ENCODE data around the gene AHR.

The AHR gene

GRCh38 chr7:17326378-17326777, 27.9 kb downstream of the AHR start:
- no peaks in the 10 kb centered on the region for H3K79me2 ChIP-seq (ENCODE audit: insufficient read depth, low read length)
- H3K9ac ChIP-seq (ENCODE audit: low read length) = no peak overlapping the region
- H3K9me2 ChIP-seq (ENCODE audit: low read depth, low read length) = no peaks in the 10 kb centered on the region
- no peak for TF ChIP-seq EZH2 (IDR thresholded peaks at IDR 0.05; ENCODE audit: borderline replicate concordance, low read length)
- H3F3A ChIP-seq (ENCODE audit: insufficient read depth, low read length) = no peaks in the 10 kb centered on the region
- no peak overlapping the region for H2AFZ ChIP-seq (ENCODE audit: low read length)
- H3K27me3 ChIP-seq (ENCODE audit: insufficient read depth, low read length) = no peaks in the 10 kb centered on the region
- H3K4me1 ChIP-seq (ENCODE audit: insufficient read depth, low read length, severe bottlenecking) = no peaks in the 10 kb centered on the region
- H4K20me1 ChIP-seq (ENCODE audit: insufficient read depth, low read length) = no peaks in the 10 kb centered on the region
- H3K4me3 ChIP-seq (ENCODE audit: low read depth, low read length, poor library complexity, severe bottlenecking) = no peak overlapping the region
- no peak overlapping the region for H3K4me2 ChIP-seq (ENCODE audit: low read length)
- no peaks in the 10 kb centered on the region for H3K9me3 ChIP-seq (ENCODE audit: low read length)
- no peaks in the 10 kb centered on the region for H3K36me3 ChIP-seq (ENCODE audit: insufficient read depth, low read length)
- no peak overlapping the region for H3K27ac ChIP-seq (ENCODE audit: low read depth, low read length, poor library complexity, severe bottlenecking)

- TF ChIP-seq EZH2 (IDR thresholded peaks at IDR 0.05; ENCODE audit: borderline replicate concordance, low read length) (no peak), CTCF (IDR thresholded peaks at IDR 0.05; ENCODE audit: low read length) (no peak)
- Histone ChIP-seq H3F3A (ENCODE audit: insufficient read depth, low read length) (no peaks in the 10 kb centered on the region), H3K4me3 (ENCODE audit: low read depth, low read length, poor library complexity, severe bottlenecking) (no peak overlapping the region), H3K4me2 (ENCODE audit: low read length) (no peak overlapping the region), H3K9me3 (ENCODE audit: low read length) (no peaks in the 10 kb centered on the region), H3K36me3 (ENCODE audit: insufficient read depth, low read length) (no peaks in the 10 kb centered on the region), H3K79me2 (ENCODE audit: insufficient read depth, low read length) (no peaks in the 10 kb centered on the region), H4K20me1 (ENCODE audit: insufficient read depth, low read length) (no peaks in the 10 kb centered on the region), H3K27ac (ENCODE audit: low read depth, low read length, poor library complexity, severe bottlenecking) (no peak overlapping the region), H3K9ac (ENCODE audit: low read length) (no peak overlapping the region), H2AFZ (ENCODE audit: low read length) (no peak overlapping the region), H3K4me1 (ENCODE audit: insufficient read depth, low read length, severe bottlenecking) (no peaks in the 10 kb centered on the region), H3K27me3 (ENCODE audit: insufficient read depth, low read length) (no peaks in the 10 kb centered on the region), H3K9me2 (ENCODE audit: low read depth, low read length) (no peaks in the 10 kb centered on the region)
Measured at GRCh38 chr7:17328641-17329040, 30.2 kb downstream of the AHR start.

- H3K36me3 ChIP-seq (ENCODE audit: insufficient read depth, low read length) = no peaks in the 10 kb centered on the region
- no peaks in the 10 kb centered on the region for H3K79me2 ChIP-seq (ENCODE audit: insufficient read depth, low read length)
- no peaks in the 10 kb centered on the region for H4K20me1 ChIP-seq (ENCODE audit: insufficient read depth, low read length)
- no peaks in the 10 kb centered on the region for H3F3A ChIP-seq (ENCODE audit: insufficient read depth, low read length)
- no peaks in the 10 kb centered on the region for H3K9me3 ChIP-seq (ENCODE audit: low read length)
- H3K4me1 ChIP-seq (ENCODE audit: insufficient read depth, low read length, severe bottlenecking) = no peaks in the 10 kb centered on the region
- TF ChIP-seq CTCF (IDR thresholded peaks at IDR 0.05; ENCODE audit: low read length) (no peak), EZH2 (IDR thresholded peaks at IDR 0.05; ENCODE audit: borderline replicate concordance, low read length) (no peak)
- H2AFZ ChIP-seq (ENCODE audit: low read length) = no peak overlapping the region
- H3K27me3 ChIP-seq (ENCODE audit: insufficient read depth, low read length) = no peaks in the 10 kb centered on the region
- no peak overlapping the region for H3K27ac ChIP-seq (ENCODE audit: low read depth, low read length, poor library complexity, severe bottlenecking)
- H3K9ac ChIP-seq (ENCODE audit: low read length) = no peak overlapping the region
- H3K9me2 ChIP-seq (ENCODE audit: low read depth, low read length) = no peaks in the 10 kb centered on the region
- no peak overlapping the region for H3K4me3 ChIP-seq (ENCODE audit: low read depth, low read length, poor library complexity, severe bottlenecking)
- H3K4me2 ChIP-seq (ENCODE audit: low read length) = no peak overlapping the region
Measured at GRCh38 chr7:17329440-17329839, 31.0 kb downstream of the AHR start.

GRCh38 chr7:17331891-17332501, 33.5 kb downstream of the AHR start:
- Histone ChIP-seq H3K79me2 (ENCODE audit: insufficient read depth, low read length) (no peaks in the 10 kb centered on the region), H3K9me2 (ENCODE audit: low read depth, low read length) (0 out of 2 replicates have a peak, but pooled peaks cover 2% of the 10 kb centered on the region), H4K20me1 (ENCODE audit: insufficient read depth, low read length) (no peaks in the 10 kb centered on the region), H3K27me3 (ENCODE audit: insufficient read depth, low read length) (no peaks in the 10 kb centered on the region), H3K36me3 (ENCODE audit: insufficient read depth, low read length) (no peaks in the 10 kb centered on the region), H3K9ac (ENCODE audit: low read length) (no peak overlapping the region), H3K4me2 (ENCODE audit: low read length) (no peak overlapping the region), H2AFZ (ENCODE audit: low read length) (no peak overlapping the region), H3K27ac (ENCODE audit: low read depth, low read length, poor library complexity, severe bottlenecking) (no peak overlapping the region), H3K4me1 (ENCODE audit: insufficient read depth, low read length, severe bottlenecking) (no peaks in the 10 kb centered on the region), H3K9me3 (ENCODE audit: low read length) (no peaks in the 10 kb centered on the region), H3F3A (ENCODE audit: insufficient read depth, low read length) (no peaks in the 10 kb centered on the region), H3K4me3 (ENCODE audit: low read depth, low read length, poor library complexity, severe bottlenecking) (no peak overlapping the region)
- no peak for TF ChIP-seq CTCF (IDR thresholded peaks at IDR 0.05; ENCODE audit: low read length)
- no peak for TF ChIP-seq EZH2 (IDR thresholded peaks at IDR 0.05; ENCODE audit: borderline replicate concordance, low read length)

All from OCI-LY1 (cell line).